ENCODE measurements around the gene BAIAP2L2. TPM values are rescaled to one million over a fixed set of nuclear protein-coding genes. Genes with fewer than 3 reads are reported as not detected.
"Not testable (repeated sequence)": the region's sequence is repeated elsewhere in the genome, so short reads cannot be mapped to it uniquely, and the experiment has no call there.

Gene BAIAP2L2
- total and polyA plus RNA-seq, 2 donors (not counting 1 experiment from before 2014, with no cell fraction given), result 0.96 to 1.2 TPM

- ATAC-seq (ENCODE audit: low read depth), result no peak
- no peak overlapping the region for H3K27ac ChIP-seq (ENCODE audit: low read length in 2 of 2)
- WGBS (ENCODE audit: insufficient coverage), result 90% methylated on average over 2 of the region's 5 CpGs
- no peak overlapping the region for H3K4me2 ChIP-seq (replicated peaks; ENCODE audit: low read depth, low read length, poor library complexity, severe bottlenecking)
- peaks cover 0 to 2% of the 10 kb centered on the region in 2 experiments for H3K36me3 ChIP-seq (replicated peaks in 1 of 2; ENCODE audit: control extremely low read depth in 1 of 2, control insufficient read depth in 1 of 2, extremely low read depth in 1 of 2, insufficient read depth in 2 of 2, low read length in 1 of 2)
- H3K27me3 ChIP-seq (replicated peaks in 1 of 4; ENCODE audit: control extremely low read depth in 1 of 4, control insufficient read depth in 3 of 4, insufficient read depth in 4 of 4, low read length in 3 of 4), result no peaks in the 10 kb centered on the region
- ChIA-PET CTCF (no interaction called here), POLR2A (no interaction called here)
- H2AFZ ChIP-seq (ENCODE audit: insufficient read depth, low read depth, low read length, poor library complexity, severe bottlenecking), result no peak overlapping the region
- Mint-ChIP-seq H3K4me1 (peaks cover 17% of the 10 kb centered on the region), H3K27me3 (no peaks in the 10 kb centered on the region), H3K4me3 (no peak overlapping the region), H3K27ac (no peak overlapping the region), H3K9me3 (ENCODE audit: insufficient read depth) (no peaks in the 10 kb centered on the region)
- TF ChIP-seq EZH2 (IDR thresholded peaks at IDR 0.05; ENCODE audit: borderline replicate concordance, insufficient read depth, low read depth, low read length, poor library complexity, severe bottlenecking) (no peak), CTCF (IDR thresholded peaks at IDR 0.05) (no peak)
- H3K79me2 ChIP-seq (ENCODE audit: control insufficient read depth, insufficient read depth, low read length), result peaks cover 16% of the 10 kb centered on the region
- H4K20me1 ChIP-seq (ENCODE audit: control insufficient read depth, insufficient read depth, low read length, poor library complexity, severe bottlenecking), result no peaks in the 10 kb centered on the region
- no peak overlapping the region for H3K9ac ChIP-seq (ENCODE audit: low read length)
- no peak overlapping the region for H3K4me3 ChIP-seq (ENCODE audit: control extremely low read depth in 1 of 5, extremely low read depth in 1 of 5, insufficient read depth in 1 of 5, low read depth in 2 of 5, low read length in 4 of 5)
- H3K9me3 ChIP-seq (ENCODE audit: control extremely low read depth in 1 of 3, control insufficient read depth in 2 of 3, insufficient read depth in 1 of 3, low read length in 2 of 3), result no peaks in the 10 kb centered on the region
- peaks cover 10 to 17% of the 10 kb centered on the region in 2 donors for H3K4me1 ChIP-seq (ENCODE audit: control insufficient read depth in 2 of 2, insufficient read depth in 2 of 2, low read length in 2 of 2)
- intact Hi-C loops (cut with micrococcal nuclease), result no loop called here
- DNase-seq, result no peak
These were observed 37.8 kb upstream of the BAIAP2L2 start for GRCh38 chr22:38148245-38148644.

- DNase-seq; H3K27ac ChIP-seq (ENCODE audit: low read length in 2 of 2); H4K20me1 ChIP-seq (ENCODE audit: control insufficient read depth, insufficient read depth, low read length, poor library complexity, severe bottlenecking); H3K9me3 Mint-ChIP-seq (ENCODE audit: insufficient read depth); H3K27me3 Mint-ChIP-seq; H3K9ac ChIP-seq (ENCODE audit: low read length); H3K4me3 ChIP-seq (ENCODE audit: control extremely low read depth in 1 of 5, extremely low read depth in 1 of 5, insufficient read depth in 1 of 5, low read depth in 2 of 5, low read length in 4 of 5); H3K27me3 ChIP-seq (replicated peaks in 1 of 4; ENCODE audit: control extremely low read depth in 1 of 4, control insufficient read depth in 3 of 4, insufficient read depth in 4 of 4, low read length in 3 of 4); H3K4me2 ChIP-seq (replicated peaks; ENCODE audit: low read depth, low read length, poor library complexity, severe bottlenecking); ATAC-seq (ENCODE audit: low read depth); POLR2A ChIA-PET; H3K27ac Mint-ChIP-seq; intact Hi-C loops (cut with micrococcal nuclease); H3K4me3 Mint-ChIP-seq; H3K9me3 ChIP-seq (ENCODE audit: control extremely low read depth in 1 of 3, control insufficient read depth in 2 of 3, insufficient read depth in 1 of 3, low read length in 2 of 3); H3K79me2 ChIP-seq (ENCODE audit: control insufficient read depth, insufficient read depth, low read length); H2AFZ ChIP-seq (ENCODE audit: insufficient read depth, low read depth, low read length, poor library complexity, severe bottlenecking): not testable (repeated sequence)
- peaks cover 17% of the 10 kb centered on the region for H3K4me1 Mint-ChIP-seq
- peaks cover 0 to 17% of the 10 kb centered on the region in 2 experiments for H3K36me3 ChIP-seq (replicated peaks in 1 of 2; ENCODE audit: control extremely low read depth in 1 of 2, control insufficient read depth in 1 of 2, extremely low read depth in 1 of 2, insufficient read depth in 2 of 2, low read length in 1 of 2)
- CTCF ChIA-PET, result interaction anchor here (0.7 kb wide), 1 partner anchor 540 kb away, joined by 3 read pairs; no protein-coding TSS in a partner anchor
- no CpG with 5 or more reads among the region's 3 CpGs for WGBS (ENCODE audit: insufficient coverage)
- H3K4me1 ChIP-seq (ENCODE audit: control insufficient read depth in 2 of 2, insufficient read depth in 2 of 2, low read length in 2 of 2), result peaks cover 10 to 17% of the 10 kb centered on the region in 2 donors
These were observed 35.7 kb upstream of the BAIAP2L2 start for GRCh38 chr22:38146166-38146565.

Measured in B cell (primary cell).